Trophoblast cell (in vitro differentiated cells and primary cell): ENCODE results near the gene STON2.
A peak's percentile ranks its signal among the peaks of the same experiment; 100 is the strongest.

Source experiments
- DNase-seq, 2 donors: peaks; one replicate each; pipeline ENCODE4 v3.0.0-alpha.2; 2016
- H2AFZ ChIP-seq: 2 replicates; pipeline ENCODE4 v1.6.1; 2013; ENCODE audit warnings: low read length, moderate library complexity, mild to moderate bottlenecking; ENCODE audit not compliant: insufficient read depth, poor library complexity
- H2AK5ac ChIP-seq: 2 replicates; pipeline ENCODE4 v1.6.1; 2013; ENCODE audit warnings: mild to moderate bottlenecking, low read length
- H2BK120ac ChIP-seq: 2 replicates; pipeline ENCODE4 v1.6.1; 2013; ENCODE audit warnings: low read length, mild to moderate bottlenecking, moderate library complexity; ENCODE audit not compliant: insufficient read depth, poor library complexity
- H2BK12ac ChIP-seq: 2 replicates; pipeline ENCODE4 v1.6.1; 2013; ENCODE audit warnings: mild to moderate bottlenecking, low read length, moderate library complexity
- H2BK5ac ChIP-seq: 2 replicates; pipeline ENCODE4 v1.6.1; 2013; ENCODE audit warnings: low read length, low read depth, moderate library complexity, mild to moderate bottlenecking; ENCODE audit not compliant: poor library complexity
- H3K14ac ChIP-seq: 2 replicates; pipeline ENCODE4 v1.6.1; 2013; ENCODE audit warnings: mild to moderate bottlenecking, low read length
- H3K18ac ChIP-seq: 2 replicates; pipeline ENCODE4 v1.6.1; 2013; ENCODE audit warnings: mild to moderate bottlenecking, low read length
- H3K23ac ChIP-seq: 2 replicates; pipeline ENCODE4 v1.6.1; 2013; ENCODE audit warnings: low read length
- H3K27ac ChIP-seq: 2 replicates; pipeline ENCODE4 v1.5.1; 2013; ENCODE audit warnings: low read depth, mild to moderate bottlenecking, inconsistent platforms, low read length, moderate library complexity
- H3K27me3 ChIP-seq: 2 replicates; pipeline ENCODE4 v1.6.1; 2013; ENCODE audit warnings: inconsistent platforms, mild to moderate bottlenecking, low read length, moderate library complexity; ENCODE audit not compliant: insufficient read depth
- H3K36me3 ChIP-seq, 2 experiments: 1 replicate in 1 of 2; 2 replicates in 1 of 2; pipeline ENCODE4 v1.6.1; 2013; ENCODE audit warnings: low read length in 2 of 2, mild to moderate bottlenecking in 2 of 2, moderate library complexity in 1 of 2; ENCODE audit not compliant: insufficient read depth in 2 of 2, control insufficient read depth in 1 of 2
- H3K4ac ChIP-seq: 2 replicates; pipeline ENCODE4 v1.6.1; 2013; ENCODE audit warnings: low read depth, mild to moderate bottlenecking, low read length, moderate library complexity
- H3K4me1 ChIP-seq, 2 experiments: 1 replicate in 1 of 2; 2 replicates in 1 of 2; pipeline ENCODE4 v1.6.1; 2013; ENCODE audit warnings: low read length in 2 of 2, mild to moderate bottlenecking in 2 of 2, moderate library complexity in 1 of 2; ENCODE audit not compliant: insufficient read depth in 2 of 2, control insufficient read depth in 1 of 2
- H3K4me2 ChIP-seq: 2 replicates; pipeline ENCODE4 v1.6.1; 2013; ENCODE audit warnings: inconsistent platforms, mild to moderate bottlenecking, low read length, moderate library complexity
- H3K4me3 ChIP-seq: 2 replicates; pipeline ENCODE4 v1.5.1; 2013; ENCODE audit warnings: mild to moderate bottlenecking, low read depth, low read length, inconsistent platforms
- H3K79me1 ChIP-seq: one replicate; pipeline ENCODE4 v1.6.1; 2013; ENCODE audit warnings: low read length
- H3K79me2 ChIP-seq: 2 replicates; pipeline ENCODE4 v1.6.1; 2013; ENCODE audit warnings: low read length, mild to moderate bottlenecking; ENCODE audit not compliant: control insufficient read depth, insufficient read depth, poor library complexity
- H3K9ac ChIP-seq: 2 replicates; pipeline ENCODE4 v1.6.1; 2013; ENCODE audit warnings: mild to moderate bottlenecking, low read length
- H3K9me3 ChIP-seq: 2 replicates; pipeline ENCODE4 v1.6.1; 2013; ENCODE audit warnings: low read depth, mild to moderate bottlenecking, control low read depth, inconsistent platforms, low read length; ENCODE audit not compliant: insufficient read depth
- H4K12ac ChIP-seq: 2 replicates; pipeline ENCODE4 v1.6.1; 2013; ENCODE audit warnings: low read depth, mild to moderate bottlenecking, low read length, moderate library complexity
- H4K8ac ChIP-seq: 2 replicates; pipeline ENCODE4 v1.6.1; 2013; ENCODE audit warnings: low read depth, mild to moderate bottlenecking, low read length, moderate library complexity
- H4K91ac ChIP-seq: one replicate; pipeline ENCODE4 v1.6.1; 2013; ENCODE audit warnings: low read depth, mild to moderate bottlenecking, low read length, moderate library complexity
- WGBS: extraction: QIAGEN DNeasy Blood & Tissue Kit; methylation state at CpG from one replicate; pipeline ENCODE4 v1.1.7; 2013; ENCODE audit warnings: missing lambda C conversion rate; ENCODE audit not compliant: insufficient read length, insufficient coverage; ENCODE audit errors: extremely low coverage; 5-methylcytosine and 5-hydroxymethylcytosine counted together

Gene STON2

GRCh38 chr14:81222126-81222525 is 178.0 kb downstream of the STON2 start:
- H4K12ac ChIP-seq, result no peak overlapping the region
- no peak overlapping the region for H3K9ac ChIP-seq
- H2BK5ac ChIP-seq, result no peak overlapping the region
- H4K91ac ChIP-seq, result no peak overlapping the region
- WGBS, result no CpG with 5 or more reads among the region's 5 CpGs
- peak overlapping the region; percentile 100 for H3K27ac ChIP-seq
- H3K4me2 ChIP-seq, result peak overlapping the region; percentile 66
- H2BK120ac ChIP-seq, result no peak overlapping the region
- H3K36me3 ChIP-seq, result no peaks in the 10 kb centered on the region
- DNase-seq, result no peak
- peak overlapping the region; percentile 82 for H4K8ac ChIP-seq
- H3K4me1 ChIP-seq, result no peaks in the 10 kb centered on the region
- H3K4me3 ChIP-seq, result no peak overlapping the region
- H3K79me2 ChIP-seq, result peaks cover 9% of the 10 kb centered on the region
- H3K23ac ChIP-seq, result no peak overlapping the region
- no peak overlapping the region for H3K14ac ChIP-seq
- H3K9me3 ChIP-seq, result no peaks in the 10 kb centered on the region
- no peak overlapping the region for H2BK12ac ChIP-seq
- H3K79me1 ChIP-seq, result peaks cover 19% of the 10 kb centered on the region
- no peak overlapping the region for H3K18ac ChIP-seq
- H3K4ac ChIP-seq, result no peak overlapping the region
- no peaks in the 10 kb centered on the region for H3K27me3 ChIP-seq
- H2AK5ac ChIP-seq, result no peak overlapping the region
- no peak overlapping the region for H2AFZ ChIP-seq

- Histone ChIP-seq H2BK120ac (peak overlapping the region; percentile 54), H4K12ac (peak overlapping the region; percentile 22), H3K4me2 (peak overlapping the region; percentile 66), H3K36me3 (no peaks in the 10 kb centered on the region), H3K9ac (peak overlapping the region; percentile 77), H2BK12ac (no peak overlapping the region), H2AK5ac (peak overlapping the region; percentile 9), H3K79me2 (peaks cover 9% of the 10 kb centered on the region), H4K91ac (peak overlapping the region; percentile 96), H3K23ac (no peak overlapping the region), H3K4me1 (no peaks in the 10 kb centered on the region), H3K18ac (no peak overlapping the region), H3K14ac (peak overlapping the region; percentile 66), H3K9me3 (no peaks in the 10 kb centered on the region), H4K8ac (peak overlapping the region; percentile 82), H2AFZ (peak overlapping the region; percentile 54), H3K4me3 (peak overlapping the region; percentile 21), H3K4ac (peak overlapping the region; percentile 30), H2BK5ac (peak overlapping the region; percentile 98), H3K79me1 (peaks cover 19% of the 10 kb centered on the region), H3K27me3 (no peaks in the 10 kb centered on the region), H3K27ac (peak overlapping the region; percentile 100)
- DNase-seq, result no peak
- WGBS, result no CpG with 5 or more reads among the region's 16 CpGs
Observed at GRCh38 chr14:81221579-81222102, 178.5 kb downstream of the STON2 start.

GRCh38 chr14:81220830-81221578 is 179.1 kb downstream of the STON2 start, which contains the start of gene GTF2A1:
Gene GTF2A1, minus strand, starts transcription at chr14:81220959. Its CDS starts 441 bp downstream, at chr14:81220518.
- H4K91ac ChIP-seq, result peak within 1 kb of the TSS; percentile 96
- no peaks in the 10 kb centered on the region for H3K9me3 ChIP-seq

GRCh38 chr14:81220580-81220829 is 179.6 kb downstream of the STON2 start:
- Histone ChIP-seq H3K4ac (peak overlapping the region; percentile 49), H4K12ac (no peak overlapping the region), H3K9me3 (no peaks in the 10 kb centered on the region), H2BK12ac (no peak overlapping the region), H3K27me3 (no peaks in the 10 kb centered on the region), H2AFZ (no peak overlapping the region), H2AK5ac (no peak overlapping the region), H2BK5ac (peak overlapping the region; percentile 42), H3K4me3 (peak overlapping the region; percentile 76), H3K9ac (peak overlapping the region; percentile 81), H3K79me2 (peaks cover 9% of the 10 kb centered on the region), H3K36me3 (peaks cover 3% of the 10 kb centered on the region in 2 experiments), H3K4me2 (peak overlapping the region; percentile 55), H2BK120ac (peak overlapping the region; percentile 61), H3K27ac (peak overlapping the region; percentile 93), H3K14ac (peak overlapping the region; percentile 72), H3K4me1 (no peaks in the 10 kb centered on the region), H3K79me1 (peaks cover 19% of the 10 kb centered on the region), H4K8ac (peak overlapping the region; percentile 83), H3K23ac (no peak overlapping the region), H3K18ac (no peak overlapping the region), H4K91ac (peak overlapping the region; percentile 26)
- WGBS, result no CpG with 5 or more reads among the region's 13 CpGs
- DNase-seq, result no peak

More at GRCh38 chr14:81220830-81221578, 179.1 kb downstream of the STON2 start, which contains the start of gene GTF2A1:
- H3K18ac ChIP-seq, result peak within 1 kb of the TSS; percentile 99
- no peak within 1 kb of the TSS for H3K23ac ChIP-seq
- peak within 1 kb of the TSS; percentile 9 for H2AK5ac ChIP-seq
- peak within 1 kb of the TSS; percentile 94 for H3K9ac ChIP-seq
- H2BK5ac ChIP-seq, result peak within 1 kb of the TSS; percentile 98
- H3K79me2 ChIP-seq, result peaks cover 9% of the 10 kb centered on the region
- H3K14ac ChIP-seq, result peak within 1 kb of the TSS; percentile 96
- DNase-seq, result peak; percentile 95 to 96
- peak within 1 kb of the TSS; percentile 98 for H2BK120ac ChIP-seq
- peak within 1 kb of the TSS; percentile 74 for H3K4me2 ChIP-seq
- H3K27me3 ChIP-seq, result no peaks in the 10 kb centered on the region
- peak within 1 kb of the TSS; percentile 79 for H3K4me3 ChIP-seq
- peak within 1 kb of the TSS; percentile 69 for H2BK12ac ChIP-seq
- H4K12ac ChIP-seq, result peak within 1 kb of the TSS; percentile 94
- H4K8ac ChIP-seq, result peak within 1 kb of the TSS; percentile 83
- no peaks in the 10 kb centered on the region for H3K36me3 ChIP-seq
- peak within 1 kb of the TSS; percentile 100 for H3K27ac ChIP-seq
- no CpG with 5 or more reads among the region's 84 CpGs for WGBS
- no peaks in the 10 kb centered on the region for H3K4me1 ChIP-seq
- peak within 1 kb of the TSS; percentile 60 for H3K4ac ChIP-seq
- H2AFZ ChIP-seq, result peak within 1 kb of the TSS; percentile 94
- H3K79me1 ChIP-seq, result peaks cover 19% of the 10 kb centered on the region
